Activated CD4-positive, alpha-beta T cell treated with anti-CD3 and anti-CD28 coated beads, Interleukin-2, amount 10 ng/mL, durations not matched to agents 24 days and 14 days (primary cell): ENCODE results near the gene RNF214. TPM values are rescaled to one million over a fixed set of nuclear protein-coding genes. Genes with fewer than 3 reads are reported as not detected.
A peak's percentile ranks its signal among the peaks of the same experiment; 100 is the strongest.
"Not testable (repeated sequence)": the region's sequence is repeated elsewhere in the genome, so short reads cannot be mapped to it uniquely, and the experiment has no call there.

Source experiments
- DNase-seq: peaks from one replicate; pipeline ENCODE4 v3.0.0; 2022
- H3K27ac Mint-ChIP-seq: one replicate; pipeline ENCODE4 v1.8.0; 2022; ENCODE audit warnings: mild to moderate bottlenecking, mixed read lengths
- H3K27me3 Mint-ChIP-seq: one replicate; pipeline ENCODE4 v1.8.0; 2022; ENCODE audit warnings: mixed read lengths
- H3K36me3 Mint-ChIP-seq: one replicate; pipeline ENCODE4 v1.8.0; 2022; ENCODE audit warnings: low read depth, mild to moderate bottlenecking, mixed read lengths
- H3K4me1 Mint-ChIP-seq: one replicate; pipeline ENCODE4 v1.8.0; 2021; ENCODE audit warnings: mixed read lengths
- H3K4me3 Mint-ChIP-seq: one replicate; pipeline ENCODE4 v1.8.0; 2022; ENCODE audit warnings: mild to moderate bottlenecking, moderate library complexity, mixed read lengths
- H3K9me3 Mint-ChIP-seq: one replicate; pipeline ENCODE4 v1.8.0; 2021; ENCODE audit warnings: mixed read lengths
- intact Hi-C: fragments of 100-400 bp; cut with micrococcal nuclease; formaldehyde crosslinking; loops from one replicate; pipeline ENCODE4 v1.15.1; 2023
- total RNA-seq: library from RNA; stranded (reverse); gene quantifications from 2 replicates; pipeline ENCODE4 v1.2.3, GENCODE V29; 2022

The RNF214 gene
- total RNA-seq, 1 donor from 2014 or later: 23.2 TPM

GRCh38 chr11:117255966-117256365, 23.5 kb downstream of the RNF214 start:
- no peaks in the 10 kb centered on the region for H3K9me3 Mint-ChIP-seq
- intact Hi-C loops: no loop called here
- peaks cover 6% of the 10 kb centered on the region for H3K36me3 Mint-ChIP-seq
- no peak for DNase-seq
- no peak overlapping the region for H3K27ac Mint-ChIP-seq
- no peak overlapping the region for H3K4me3 Mint-ChIP-seq
- H3K27me3 Mint-ChIP-seq: no peaks in the 10 kb centered on the region
- H3K4me1 Mint-ChIP-seq: peaks cover 4% of the 10 kb centered on the region

GRCh38 chr11:117256573-117256972, 24.1 kb downstream of the RNF214 start:
- Mint-ChIP-seq H3K9me3 (no peaks in the 10 kb centered on the region), H3K4me1 (peaks cover 4% of the 10 kb centered on the region), H3K27ac (no peak overlapping the region), H3K27me3 (no peaks in the 10 kb centered on the region), H3K36me3 (peaks cover 6% of the 10 kb centered on the region), H3K4me3 (no peak overlapping the region)
- intact Hi-C loops: no loop called here
- no peak for DNase-seq

- no peaks in the 10 kb centered on the region for H3K9me3 Mint-ChIP-seq
- no peaks in the 10 kb centered on the region for H3K27me3 Mint-ChIP-seq
- H3K36me3 Mint-ChIP-seq: peaks cover 7% of the 10 kb centered on the region
- H3K4me3 Mint-ChIP-seq: no peak overlapping the region
- intact Hi-C loops: no loop called here
- H3K4me1 Mint-ChIP-seq: peaks cover 4% of the 10 kb centered on the region
- H3K27ac Mint-ChIP-seq: no peak overlapping the region
- no peak for DNase-seq
Observed at GRCh38 chr11:117258576-117258975, 26.1 kb downstream of the RNF214 start.

- H3K27ac Mint-ChIP-seq: no peak overlapping the region
- no peak for DNase-seq
- peaks cover 3% of the 10 kb centered on the region for H3K36me3 Mint-ChIP-seq
- intact Hi-C loops: no loop called here
- no peaks in the 10 kb centered on the region for H3K9me3 Mint-ChIP-seq
- no peak overlapping the region for H3K4me3 Mint-ChIP-seq
- H3K27me3 Mint-ChIP-seq: no peaks in the 10 kb centered on the region
- peaks cover 4% of the 10 kb centered on the region for H3K4me1 Mint-ChIP-seq
Observed at GRCh38 chr11:117259417-117259816, 26.9 kb downstream of the RNF214 start.

GRCh38 chr11:117264624-117265323, 32.3 kb downstream of the RNF214 start:
- intact Hi-C loops, H3K27ac Mint-ChIP-seq, H3K9me3 Mint-ChIP-seq: not testable (repeated sequence)

GRCh38 chr11:117265745-117266144, 33.3 kb downstream of the RNF214 start:
- intact Hi-C loops: no loop called here
- DNase-seq: no peak
- Mint-ChIP-seq H3K36me3 (peaks cover 4% of the 10 kb centered on the region), H3K27me3 (no peaks in the 10 kb centered on the region), H3K4me1 (no peaks in the 10 kb centered on the region), H3K4me3 (no peak overlapping the region), H3K27ac (no peak overlapping the region), H3K9me3 (no peaks in the 10 kb centered on the region)

More at GRCh38 chr11:117264624-117265323, 32.3 kb downstream of the RNF214 start:
- not testable (repeated sequence) for H3K27me3 Mint-ChIP-seq, DNase-seq, H3K4me3 Mint-ChIP-seq, H3K4me1 Mint-ChIP-seq, H3K36me3 Mint-ChIP-seq

- H3K9me3 Mint-ChIP-seq: no peaks in the 10 kb centered on the region
- no peak for DNase-seq
- H3K36me3 Mint-ChIP-seq: peaks cover 12% of the 10 kb centered on the region
- intact Hi-C loops: no loop called here
- no peaks in the 10 kb centered on the region for H3K27me3 Mint-ChIP-seq
- H3K27ac Mint-ChIP-seq: no peak overlapping the region
- no peak overlapping the region for H3K4me3 Mint-ChIP-seq
- H3K4me1 Mint-ChIP-seq: no peaks in the 10 kb centered on the region
Observed at GRCh38 chr11:117269856-117270255, 37.4 kb downstream of the RNF214 start.

- H3K4me1 Mint-ChIP-seq: no peaks in the 10 kb centered on the region
- no peak overlapping the region for H3K27ac Mint-ChIP-seq
- no peak overlapping the region for H3K4me3 Mint-ChIP-seq
- H3K27me3 Mint-ChIP-seq: no peaks in the 10 kb centered on the region
- DNase-seq: no peak
- intact Hi-C loops: no loop called here
- peaks cover 17% of the 10 kb centered on the region for H3K36me3 Mint-ChIP-seq
- no peaks in the 10 kb centered on the region for H3K9me3 Mint-ChIP-seq
Observed at GRCh38 chr11:117271208-117271607, 38.7 kb downstream of the RNF214 start.

- DNase-seq, H3K27ac Mint-ChIP-seq, H3K4me3 Mint-ChIP-seq, H3K9me3 Mint-ChIP-seq, H3K4me1 Mint-ChIP-seq, intact Hi-C loops, H3K27me3 Mint-ChIP-seq: not testable (repeated sequence)
- H3K36me3 Mint-ChIP-seq: peaks cover 16% of the 10 kb centered on the region
Observed at GRCh38 chr11:117272175-117272574, 39.7 kb downstream of the RNF214 start.

- H3K27me3 Mint-ChIP-seq: no peaks in the 10 kb centered on the region
- intact Hi-C loops: no loop called here
- no peak overlapping the region for H3K27ac Mint-ChIP-seq
- no peaks in the 10 kb centered on the region for H3K4me1 Mint-ChIP-seq
- H3K36me3 Mint-ChIP-seq: peaks cover 16% of the 10 kb centered on the region
- DNase-seq: no peak
- no peaks in the 10 kb centered on the region for H3K9me3 Mint-ChIP-seq
- no peak overlapping the region for H3K4me3 Mint-ChIP-seq
Observed at GRCh38 chr11:117273550-117274289, 41.2 kb downstream of the RNF214 start.

- H3K4me1 Mint-ChIP-seq: peaks cover 7% of the 10 kb centered on the region
- no peaks in the 10 kb centered on the region for H3K9me3 Mint-ChIP-seq
- H3K4me3 Mint-ChIP-seq: no peak overlapping the region
- peaks cover 32% of the 10 kb centered on the region for H3K36me3 Mint-ChIP-seq
- H3K27me3 Mint-ChIP-seq: no peaks in the 10 kb centered on the region
- no peak overlapping the region for H3K27ac Mint-ChIP-seq
- intact Hi-C loops: no loop called here
- no peak for DNase-seq
Observed at GRCh38 chr11:117278347-117278746, 45.9 kb downstream of the RNF214 start.

- Mint-ChIP-seq H3K9me3 (no peaks in the 10 kb centered on the region), H3K36me3 (peaks cover 30% of the 10 kb centered on the region), H3K4me1 (peaks cover 7% of the 10 kb centered on the region), H3K27me3 (no peaks in the 10 kb centered on the region), H3K4me3 (no peak overlapping the region), H3K27ac (peak overlapping the region; percentile 51)
- no peak for DNase-seq
- intact Hi-C loops: no loop called here
Observed at GRCh38 chr11:117279711-117280376, 47.4 kb downstream of the RNF214 start.

- Mint-ChIP-seq H3K4me3 (no peak overlapping the region), H3K27me3 (no peaks in the 10 kb centered on the region), H3K9me3 (no peaks in the 10 kb centered on the region), H3K27ac (no peak overlapping the region), H3K36me3 (peaks cover 33% of the 10 kb centered on the region), H3K4me1 (peaks cover 7% of the 10 kb centered on the region)
- intact Hi-C loops: no loop called here
- no peak for DNase-seq
Observed at GRCh38 chr11:117281159-117281558, 48.7 kb downstream of the RNF214 start.

- intact Hi-C loops: no loop called here
- Mint-ChIP-seq H3K27me3 (no peaks in the 10 kb centered on the region), H3K4me1 (peaks cover 7% of the 10 kb centered on the region), H3K9me3 (no peaks in the 10 kb centered on the region), H3K36me3 (peaks cover 36% of the 10 kb centered on the region), H3K4me3 (no peak overlapping the region), H3K27ac (no peak overlapping the region)
- DNase-seq: no peak
Observed at GRCh38 chr11:117281869-117282268, 49.4 kb downstream of the RNF214 start.
